Caco-2 (cell line): ENCODE results near the gene PRKACA. TPM values are rescaled to one million over a fixed set of nuclear protein-coding genes. Genes with fewer than 3 reads are reported as not detected.

Experiments used
- BruUV-seq: library from RNA; stranded (reverse); fragments of 400-500 nt; replicated peaks from 2 replicates; lab custom pipeline; 2021; lab: Mats Ljungman, UMichigan
- CTCF ChIA-PET: fragments of 300-600 bp; sonication (Branson Sonifier 250); formaldehyde crosslinking; loops from one replicate; lab custom pipeline; 2022; ENCODE audit warnings: antibody characterized with exemption; lab: Charles Lee
- POLR2A ChIA-PET: fragments of 300-600 bp; sonication (Branson Sonifier 250); formaldehyde crosslinking; loops from one replicate; lab custom pipeline; 2022; ENCODE audit warnings: antibody characterized with exemption; lab: Charles Lee
- DNase-seq, 2 experiments: peaks; one replicate each; pipeline versions ENCODE4 v3.0.0 to v3.0.0-alpha.2; 2020 to 2022
- H3K27me3 ChIP-seq: replicated peaks from 2 replicates; pipeline ENCODE4 v1.6.0; 2011; ENCODE audit warnings: low read length; ENCODE audit not compliant: control insufficient read depth, insufficient read depth
- H3K36me3 ChIP-seq: 2 replicates; pipeline ENCODE4 v1.5.1; 2011; ENCODE audit warnings: low read length; ENCODE audit not compliant: control insufficient read depth, insufficient read depth
- H3K4me1 ChIP-seq: fragments of 250-450 bp; sonication (Bioruptor Pico); 2 replicates; pipeline ENCODE4 v1.5.1; 2020; ENCODE audit warnings: mild to moderate bottlenecking
- H3K4me3 ChIP-seq: 2 replicates; pipeline ENCODE4 v1.5.1; 2011; ENCODE audit warnings: low read depth, mild to moderate bottlenecking, control low read depth, low read length
- H3K9me3 ChIP-seq: fragments of 250-450 bp; sonication (Bioruptor Pico); 2 replicates; pipeline ENCODE4 v1.5.1; 2020; ENCODE audit warnings: mild to moderate bottlenecking, moderate library complexity
- H3K27ac Mint-ChIP-seq: one replicate; pipeline ENCODE4 v1.8.0; 2022; ENCODE audit warnings: mixed read lengths; ENCODE audit not compliant: unreplicated experiment
- H3K27me3 Mint-ChIP-seq: one replicate; pipeline ENCODE4 v1.8.0; 2022; ENCODE audit warnings: mixed read lengths; ENCODE audit not compliant: insufficient read depth, unreplicated experiment
- H3K36me3 Mint-ChIP-seq: one replicate; pipeline ENCODE4 v1.8.0; 2022; ENCODE audit warnings: mild to moderate bottlenecking, mixed read lengths; ENCODE audit not compliant: insufficient read depth, unreplicated experiment
- H3K4me1 Mint-ChIP-seq: one replicate; pipeline ENCODE4 v1.8.0; 2022; ENCODE audit warnings: low read depth, mixed read lengths; ENCODE audit not compliant: unreplicated experiment
- H3K4me3 Mint-ChIP-seq: one replicate; pipeline ENCODE4 v1.8.0; 2022; ENCODE audit warnings: mild to moderate bottlenecking, moderate library complexity, mixed read lengths; ENCODE audit not compliant: unreplicated experiment
- H3K9me3 Mint-ChIP-seq: one replicate; pipeline ENCODE4 v1.8.0; 2022; ENCODE audit warnings: mixed read lengths; ENCODE audit not compliant: unreplicated experiment
- CTCF ChIP-seq, 2 experiments: fragments of 200-600 bp in 1 of 2; IDR thresholded peaks; 1 replicate in 1 of 2; 2 replicates in 1 of 2; pipeline versions ENCODE4 v1.5.1 to v1.8.0; 2011 to 2022; ENCODE audit warnings: antibody characterized with exemption in 1 of 2, control low read depth in 1 of 2, inconsistent platforms in 1 of 2, low read depth in 1 of 2, low read length in 1 of 2, mild to moderate bottlenecking in 1 of 2, moderate library complexity in 1 of 2; ENCODE audit not compliant: insufficient read depth in 1 of 2, severe bottlenecking in 1 of 2, unreplicated experiment in 1 of 2
- intact Hi-C: fragments of 100-400 bp; cut with micrococcal nuclease; formaldehyde crosslinking; loops from one replicate; pipeline ENCODE4 v1.10.0; 2022; ENCODE audit not compliant: unreplicated experiment
- total RNA-seq: library from RNA; stranded (reverse); gene quantifications from 2 replicates; pipeline ENCODE4 v1.2.3, GENCODE V29; 2022

PRKACA gene
- total RNA-seq, 1 experiment from 2014 or later: 51.9 TPM

- POLR2A ChIA-PET: no interaction called here
- Histone ChIP-seq H3K27me3 (no peaks in the 10 kb centered on the region), H3K4me1 (peaks cover 13% of the 10 kb centered on the region), H3K9me3 (no peaks in the 10 kb centered on the region), H3K4me3 (no peak overlapping the region), H3K36me3 (no peaks in the 10 kb centered on the region)
- DNase-seq: no peak
- intact Hi-C loops: loop anchor here (5.0 kb wide), 1 partner anchor 33 kb away; no protein-coding TSS in a partner anchor
- Mint-ChIP-seq H3K4me3 (peak overlapping the region; percentile 90), H3K27ac (peak overlapping the region; percentile 55), H3K27me3 (no peaks in the 10 kb centered on the region), H3K9me3 (no peaks in the 10 kb centered on the region), H3K4me1 (peaks cover 8% of the 10 kb centered on the region), H3K36me3 (peaks cover 30% of the 10 kb centered on the region)
- CTCF ChIA-PET: interaction anchor here (4.0 kb wide), 1 partner anchor 21 kb away, joined by 16 read pairs; the partner anchor contains the start of gene ASF1B
- TSS peak; percentile 39 for BruUV-seq
- TF ChIP-seq CTCF (IDR thresholded peaks at IDR 0.05; ENCODE audit: insufficient read depth in 1 of 2, low read depth in 1 of 2, low read length in 1 of 2, severe bottlenecking in 1 of 2, unreplicated experiment in 1 of 2): no peak
Measured at GRCh38 chr19:14115756-14116155, 1.8 kb downstream of the PRKACA start.

GRCh38 chr19:14114854-14115253, 2.7 kb downstream of the PRKACA start:
- Histone ChIP-seq H3K4me1 (peaks cover 13% of the 10 kb centered on the region), H3K27me3 (no peaks in the 10 kb centered on the region), H3K9me3 (no peaks in the 10 kb centered on the region), H3K36me3 (no peaks in the 10 kb centered on the region), H3K4me3 (no peak overlapping the region)
- Mint-ChIP-seq H3K9me3 (no peaks in the 10 kb centered on the region), H3K4me3 (no peak overlapping the region), H3K4me1 (peaks cover 8% of the 10 kb centered on the region), H3K27ac (no peak overlapping the region), H3K27me3 (no peaks in the 10 kb centered on the region), H3K36me3 (peaks cover 23% of the 10 kb centered on the region)
- ChIA-PET POLR2A (no interaction called here), CTCF (interaction anchor here (4.0 kb wide), 1 partner anchor 22 kb away, joined by 16 read pairs; the partner anchor contains the start of gene ASF1B)
- BruUV-seq: no TSS peak
- TF ChIP-seq CTCF (IDR thresholded peaks at IDR 0.05; ENCODE audit: insufficient read depth in 1 of 2, low read depth in 1 of 2, low read length in 1 of 2, severe bottlenecking in 1 of 2, unreplicated experiment in 1 of 2): peak; percentile 42 to 64
- intact Hi-C loops: loop anchor here (5.0 kb wide), 1 partner anchor 33 kb away; no protein-coding TSS in a partner anchor
- DNase-seq: peak in 1 of 2 experiments; percentile 61

GRCh38 chr19:14114439-14114838, 3.1 kb downstream of the PRKACA start:
- H3K9me3 ChIP-seq: no peaks in the 10 kb centered on the region
- no peaks in the 10 kb centered on the region for H3K27me3 ChIP-seq
- peaks cover 8% of the 10 kb centered on the region for H3K4me1 Mint-ChIP-seq
- peaks cover 10% of the 10 kb centered on the region for H3K4me1 ChIP-seq
- H3K36me3 Mint-ChIP-seq: peaks cover 19% of the 10 kb centered on the region
- no peaks in the 10 kb centered on the region for H3K9me3 Mint-ChIP-seq
- H3K27ac Mint-ChIP-seq: no peak overlapping the region
- no peak for DNase-seq
- no peak overlapping the region for H3K4me3 Mint-ChIP-seq
- POLR2A ChIA-PET: no interaction called here
- intact Hi-C loops: no loop called here
- no peak for TF ChIP-seq CTCF (IDR thresholded peaks at IDR 0.05; ENCODE audit: insufficient read depth in 1 of 2, low read depth in 1 of 2, low read length in 1 of 2, severe bottlenecking in 1 of 2, unreplicated experiment in 1 of 2)
- H3K27me3 Mint-ChIP-seq: no peaks in the 10 kb centered on the region
- H3K36me3 ChIP-seq: no peaks in the 10 kb centered on the region
- H3K4me3 ChIP-seq: no peak overlapping the region
- no TSS peak for BruUV-seq
- CTCF ChIA-PET: interaction anchor here (0.7 to 4.0 kb wide), 2 partner anchors 22 to 244 kb away, joined by 3 to 16 read pairs; partner anchors contain the start of gene ASF1B
